Uterus (tissue), 4 donors: ENCODE data around the gene CPVL. TPM values are rescaled to one million over a fixed set of nuclear protein-coding genes. Genes with fewer than 3 reads are reported as not detected.
A peak's percentile ranks its signal among the peaks of the same experiment; 100 is the strongest.

Experiments used
- DNase-seq, 2 donors: peaks; one replicate each; pipeline ENCODE4 v3.0.0-alpha.2; 2019 to 2020
- H3K27ac ChIP-seq, 2 donors: fragments of 200-600 bp; sonication (generic); 1 replicate in 1 of 2; 2 replicates in 1 of 2; pipeline ENCODE4 v1.5.1; 2016 to 2018
- H3K27me3 ChIP-seq, 2 donors: fragments of 200-600 bp; sonication (generic); one replicate each; pipeline ENCODE4 v1.5.1; 2018 to 2019; ENCODE audit warnings: control low read depth in 1 of 2
- H3K36me3 ChIP-seq, 2 donors: fragments of 200-600 bp; sonication (generic); one replicate each; pipeline ENCODE4 v1.5.1; 2019; ENCODE audit warnings: control low read depth in 1 of 2
- H3K4me1 ChIP-seq, 2 donors: fragments of 200-600 bp; sonication (generic); one replicate each; pipeline ENCODE4 v1.5.1; 2018 to 2019; ENCODE audit warnings: control low read depth in 1 of 2
- H3K4me3 ChIP-seq, 2 donors: fragments of 200-600 bp; sonication (generic); 1 replicate in 1 of 2; 2 replicates in 1 of 2; pipeline ENCODE4 v1.5.1; 2018 to 2019; ENCODE audit warnings: mild to moderate bottlenecking in 1 of 2
- H3K9me3 ChIP-seq, 2 donors: fragments of 200-600 bp; sonication (generic); one replicate each; pipeline ENCODE4 v1.5.1; 2019; ENCODE audit warnings: control low read depth in 1 of 2
- CTCF ChIP-seq, 4 experiments: fragments of 200-600 bp in 2 of 4; fragments of 450-650 bp in 2 of 4; sonication (generic) in 2 of 4; IDR thresholded peaks; one replicate each; pipeline ENCODE4 v1.5.1; 2016 to 2019; ENCODE audit warnings: antibody characterized with exemption in 4 of 4, mild to moderate bottlenecking in 2 of 4, moderate library complexity in 1 of 4
- POLR2A ChIP-seq, 2 donors: fragments of 450-650 bp; IDR thresholded peaks; one replicate each; pipeline ENCODE4 v1.6.1; 2016; ENCODE audit warnings: antibody characterized with exemption in 2 of 2, mild to moderate bottlenecking in 1 of 2, moderate library complexity in 1 of 2
- intact Hi-C: fragments of 100-400 bp; cut with DNase I; formaldehyde crosslinking; loops from one replicate; pipeline ENCODE4 v1.15.1; 2023; ENCODE audit warnings: low total_unique reads
- total RNA-seq, 4 donors: library from RNA; depleted of rRNA in 3 of 4; stranded (reverse); fragments of >200 nt in 3 of 4; gene quantifications; one replicate each; pipeline versions ENCODE4 v1.1.0 to v1.2.4, GENCODE V29; 2014 to 2023
- donor health status: DM: yes; HTN: yes; CAD: no.

CPVL gene
- total RNA-seq, 4 donors from 2014 or later, result 8.5 to 21.1 (median 14.5) TPM

GRCh38 chr7:29192811-29193210 lies 46.5 kb upstream of the CPVL start:
- H3K36me3 ChIP-seq, result no peaks in the 10 kb centered on the region
- no peaks in the 10 kb centered on the region for H3K9me3 ChIP-seq
- H3K27me3 ChIP-seq, result no peaks in the 10 kb centered on the region
- H3K27ac ChIP-seq, result no peak overlapping the region
- no peak overlapping the region for H3K4me3 ChIP-seq
- TF ChIP-seq POLR2A (IDR thresholded peaks at IDR 0.05) (no peak), CTCF (IDR thresholded peaks at IDR 0.05) (no peak)
- no peaks in the 10 kb centered on the region for H3K4me1 ChIP-seq
- intact Hi-C loops, result no loop called here
- DNase-seq, result no peak

GRCh38 chr7:29192323-29192722 lies 46.0 kb upstream of the CPVL start:
- intact Hi-C loops, result no loop called here
- TF ChIP-seq POLR2A (IDR thresholded peaks at IDR 0.05) (no peak), CTCF (IDR thresholded peaks at IDR 0.05) (no peak)

GRCh38 chr7:29190349-29191045 lies 44.2 kb upstream of the CPVL start:
- no peaks in the 10 kb centered on the region for H3K36me3 ChIP-seq
- no peak for DNase-seq
- no peak overlapping the region for H3K4me3 ChIP-seq
- H3K9me3 ChIP-seq, result no peaks in the 10 kb centered on the region
- intact Hi-C loops, result no loop called here
- no peaks in the 10 kb centered on the region for H3K27me3 ChIP-seq
- TF ChIP-seq CTCF (IDR thresholded peaks at IDR 0.05), result no peak
- TF ChIP-seq POLR2A (IDR thresholded peaks at IDR 0.05), result no peak
- no peak overlapping the region for H3K27ac ChIP-seq
- no peaks in the 10 kb centered on the region for H3K4me1 ChIP-seq

More at GRCh38 chr7:29192323-29192722, 46.0 kb upstream of the CPVL start:
- no peaks in the 10 kb centered on the region for H3K36me3 ChIP-seq
- no peak for DNase-seq
- H3K27me3 ChIP-seq, result no peaks in the 10 kb centered on the region
- H3K27ac ChIP-seq, result no peak overlapping the region
- no peaks in the 10 kb centered on the region for H3K9me3 ChIP-seq
- H3K4me3 ChIP-seq, result no peak overlapping the region
- H3K4me1 ChIP-seq, result no peaks in the 10 kb centered on the region

GRCh38 chr7:29189743-29190201 lies 43.4 kb upstream of the CPVL start:
- no peaks in the 10 kb centered on the region for H3K36me3 ChIP-seq
- no peak overlapping the region for H3K27ac ChIP-seq
- TF ChIP-seq CTCF (IDR thresholded peaks at IDR 0.05) (peak; percentile 65 to 79 (median 68)), POLR2A (IDR thresholded peaks at IDR 0.05) (no peak)
- DNase-seq, result peak; percentile 25 to 57
- no peaks in the 10 kb centered on the region for H3K4me1 ChIP-seq
- intact Hi-C loops, result no loop called here
- no peaks in the 10 kb centered on the region for H3K27me3 ChIP-seq
- no peak overlapping the region for H3K4me3 ChIP-seq
- no peaks in the 10 kb centered on the region for H3K9me3 ChIP-seq

- H3K4me3 ChIP-seq, result no peak overlapping the region
- H3K4me1 ChIP-seq, result no peaks in the 10 kb centered on the region
- no peak for DNase-seq
- H3K9me3 ChIP-seq, result no peaks in the 10 kb centered on the region
- intact Hi-C loops, result no loop called here
- no peak overlapping the region for H3K27ac ChIP-seq
- no peaks in the 10 kb centered on the region for H3K36me3 ChIP-seq
- H3K27me3 ChIP-seq, result no peaks in the 10 kb centered on the region
- TF ChIP-seq CTCF (IDR thresholded peaks at IDR 0.05) (no peak), POLR2A (IDR thresholded peaks at IDR 0.05) (no peak)
Measured at GRCh38 chr7:29185613-29186012, 39.3 kb upstream of the CPVL start.
